Stimulated activated CD4-positive, alpha-beta T cell treated with anti-CD3 and anti-CD28 coated beads, Interleukin-4, amount 100 ng/mL, for 1 hour (primary cell): ENCODE measurements around the gene CFAP299.
"Not testable (repeated sequence)": the region's sequence is repeated elsewhere in the genome, so short reads cannot be mapped to it uniquely, and the experiment has no call there.

Source experiments
- DNase-seq: peaks from one replicate; pipeline ENCODE4 v3.0.0-alpha.2; 2020

Gene CFAP299

GRCh38 chr4:80333121-80333520 lies 2.4 kb upstream of the CFAP299 start:
- DNase-seq: no peak

GRCh38 chr4:80334568-80334967 lies 962 bp upstream of the CFAP299 start:
- DNase-seq: no peak

GRCh38 chr4:80335226-80335553 lies 340 bp upstream of the CFAP299 start:
- DNase-seq: no peak

- no peak for DNase-seq
Observed at GRCh38 chr4:80336582-80336981, 1.1 kb downstream of the CFAP299 start.

GRCh38 chr4:80340036-80340435 lies 4.5 kb downstream of the CFAP299 start:
- DNase-seq: no peak

GRCh38 chr4:80342684-80343083 lies 7.2 kb downstream of the CFAP299 start:
- DNase-seq: not testable (repeated sequence)

GRCh38 chr4:80343887-80344286 lies 8.4 kb downstream of the CFAP299 start:
- DNase-seq: no peak

GRCh38 chr4:80360084-80360483 lies 24.6 kb downstream of the CFAP299 start:
- no peak for DNase-seq

GRCh38 chr4:80360900-80361299 lies 25.4 kb downstream of the CFAP299 start:
- no peak for DNase-seq

- no peak for DNase-seq
Observed at GRCh38 chr4:80361329-80361900, 25.9 kb downstream of the CFAP299 start.

GRCh38 chr4:80362578-80363181 lies 27.1 kb downstream of the CFAP299 start:
- DNase-seq: peak; percentile 35

GRCh38 chr4:80365928-80366327 lies 30.4 kb downstream of the CFAP299 start:
- peak; percentile 56 for DNase-seq

GRCh38 chr4:80367737-80368136 lies 32.2 kb downstream of the CFAP299 start:
- DNase-seq: no peak

GRCh38 chr4:80370635-80371034 lies 35.1 kb downstream of the CFAP299 start:
- no peak for DNase-seq

GRCh38 chr4:80371046-80371445 lies 35.5 kb downstream of the CFAP299 start:
- DNase-seq: no peak

- DNase-seq: no peak
Observed at GRCh38 chr4:80374180-80374579, 38.6 kb downstream of the CFAP299 start.

GRCh38 chr4:80382090-80382832 lies 46.7 kb downstream of the CFAP299 start:
- DNase-seq: no peak

GRCh38 chr4:80385397-80386280 lies 50.1 kb downstream of the CFAP299 start:
- DNase-seq: no peak

GRCh38 chr4:80386281-80386886 lies 50.9 kb downstream of the CFAP299 start:
- DNase-seq: no peak

GRCh38 chr4:80387390-80388283 lies 52.1 kb downstream of the CFAP299 start:
- no peak for DNase-seq

- DNase-seq: no peak
Observed at GRCh38 chr4:80388284-80388607, 52.7 kb downstream of the CFAP299 start.

GRCh38 chr4:80390178-80390577 lies 54.6 kb downstream of the CFAP299 start:
- no peak for DNase-seq
